Measurements from ENCODE around the gene AK4. TPM values are rescaled to one million over a fixed set of nuclear protein-coding genes. Genes with fewer than 3 reads are reported as not detected.

The AK4 gene
- total RNA-seq, 1 experiment from 2014 or later = 17.6 TPM

DNA sequence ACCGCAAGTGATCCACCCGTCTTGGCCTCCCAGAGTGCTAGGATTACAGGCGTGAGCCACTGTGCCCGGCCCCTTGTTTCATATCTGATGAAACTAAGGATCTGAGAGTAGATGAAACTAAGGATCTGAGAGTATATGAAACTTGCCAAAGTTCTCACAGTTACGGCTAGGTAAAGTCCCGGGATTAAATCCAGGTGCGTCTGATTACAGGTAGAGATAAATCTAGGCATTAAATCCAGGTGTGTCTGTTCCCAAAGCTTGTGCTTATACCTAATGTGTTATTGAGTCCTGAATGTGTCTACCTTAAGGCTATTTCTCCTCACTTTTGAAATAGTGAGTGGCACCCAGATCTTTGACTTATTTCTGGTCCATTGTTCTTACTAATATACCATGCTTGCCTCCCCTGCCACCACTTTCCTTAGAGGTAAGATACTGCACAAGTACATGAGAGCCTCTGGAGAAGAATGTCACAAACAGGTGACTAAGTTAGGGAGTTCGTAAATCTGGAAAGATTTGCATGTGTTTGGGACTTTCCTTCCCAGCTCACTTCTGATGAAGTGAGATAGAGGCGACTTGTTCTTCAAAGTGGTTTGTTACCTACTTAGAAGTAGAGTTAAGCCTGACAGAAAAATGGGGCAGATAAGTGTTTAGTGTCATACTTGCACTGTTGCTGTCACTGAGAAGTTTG is 66.5 kb downstream of the AK4 start:
- CTCF ChIA-PET = no interaction called here
- TF ChIP-seq EZH2 (IDR thresholded peaks at IDR 0.05; ENCODE audit: low read depth) = no peak
- TF ChIP-seq, protein P1, sequence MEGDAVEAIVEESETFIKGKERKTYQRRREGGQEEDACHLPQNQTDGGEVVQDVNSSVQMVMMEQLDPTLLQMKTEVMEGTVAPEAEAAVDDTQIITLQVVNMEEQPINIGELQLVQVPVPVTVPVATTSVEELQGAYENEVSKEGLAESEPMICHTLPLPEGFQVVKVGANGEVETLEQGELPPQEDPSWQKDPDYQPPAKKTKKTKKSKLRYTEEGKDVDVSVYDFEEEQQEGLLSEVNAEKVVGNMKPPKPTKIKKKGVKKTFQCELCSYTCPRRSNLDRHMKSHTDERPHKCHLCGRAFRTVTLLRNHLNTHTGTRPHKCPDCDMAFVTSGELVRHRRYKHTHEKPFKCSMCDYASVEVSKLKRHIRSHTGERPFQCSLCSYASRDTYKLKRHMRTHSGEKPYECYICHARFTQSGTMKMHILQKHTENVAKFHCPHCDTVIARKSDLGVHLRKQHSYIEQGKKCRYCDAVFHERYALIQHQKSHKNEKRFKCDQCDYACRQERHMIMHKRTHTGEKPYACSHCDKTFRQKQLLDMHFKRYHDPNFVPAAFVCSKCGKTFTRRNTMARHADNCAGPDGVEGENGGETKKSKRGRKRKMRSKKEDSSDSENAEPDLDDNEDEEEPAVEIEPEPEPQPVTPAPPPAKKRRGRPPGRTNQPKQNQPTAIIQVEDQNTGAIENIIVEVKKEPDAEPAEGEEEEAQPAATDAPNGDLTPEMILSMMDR (conservative IDR thresholded peaks at IDR 0.05) = no peak
- DNase-seq = no peak
- Histone ChIP-seq H3K4me1 (replicated peaks; ENCODE audit: insufficient read depth) (no peaks in the 10 kb centered on the region), H3K27ac (no peak overlapping the region), H3K4me3 (no peak overlapping the region), H3K9me3 (ENCODE audit: insufficient read depth, low read depth) (no peaks in the 10 kb centered on the region), H3K79me2 (ENCODE audit: low read depth) (no peaks in the 10 kb centered on the region), H3K27me3 (ENCODE audit: insufficient read depth, low read depth) (no peaks in the 10 kb centered on the region), H3K9me2 (ENCODE audit: insufficient read depth) (no peaks in the 10 kb centered on the region; the same call in 1 of the 2 replicates), H3K4me2 (no peak overlapping the region), H4K20me1 (ENCODE audit: insufficient read depth) (no peaks in the 10 kb centered on the region), H2AFZ (no peak overlapping the region), H3F3A (ENCODE audit: insufficient read depth, low read depth) (no peaks in the 10 kb centered on the region), H3K36me3 (ENCODE audit: low read depth) (no peaks in the 10 kb centered on the region)
- intact Hi-C loops (cut with micrococcal nuclease; ENCODE audit: unreplicated experiment) = loop anchor here (1.0 to 10.0 kb wide), 3 partner anchors 473 to 1030 kb away; no protein-coding TSS in a partner anchor
- POLR2A ChIA-PET (ENCODE audit: unreplicated experiment) = no interaction called here
- BruUV-seq (replicated peaks) = no TSS peak

DNA sequence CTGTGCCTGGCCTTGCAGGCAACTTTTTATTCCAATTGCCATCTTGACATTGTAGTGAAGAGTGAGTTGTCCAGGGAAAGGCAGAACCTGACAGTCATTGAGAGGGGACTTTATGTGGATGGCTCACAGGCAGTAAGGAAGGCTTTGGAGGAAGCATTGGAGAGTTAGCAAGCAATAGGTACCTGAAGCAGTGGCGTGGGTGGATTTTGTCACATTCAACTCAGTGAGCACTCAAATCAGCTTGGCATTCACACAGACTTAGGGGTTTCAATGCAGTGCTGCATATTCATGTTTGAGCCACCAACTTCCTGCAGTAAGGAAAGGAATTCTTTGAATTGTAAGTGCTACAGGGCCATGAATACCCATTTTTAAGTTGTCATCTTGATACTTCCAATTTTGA is 69.0 kb downstream of the AK4 start:
- no peak overlapping the region for H3K27ac ChIP-seq
- no peak for DNase-seq
- H4K20me1 ChIP-seq (ENCODE audit: insufficient read depth) = no peaks in the 10 kb centered on the region
- POLR2A ChIA-PET (ENCODE audit: unreplicated experiment) = no interaction called here
- no peak overlapping the region for H2AFZ ChIP-seq
- no TSS peak for BruUV-seq (replicated peaks)
- no peaks in the 10 kb centered on the region for H3K79me2 ChIP-seq (ENCODE audit: low read depth)
- no peaks in the 10 kb centered on the region; the same call in 1 of the 2 replicates for H3K9me2 ChIP-seq (ENCODE audit: insufficient read depth)
- 0 out of 2 replicates have a peak, but pooled peaks cover 3% of the 10 kb centered on the region for H3K36me3 ChIP-seq (ENCODE audit: low read depth)
- CTCF ChIA-PET = no interaction called here
- no peaks in the 10 kb centered on the region for H3K27me3 ChIP-seq (ENCODE audit: insufficient read depth, low read depth)
- H3K4me2 ChIP-seq = no peak overlapping the region
- intact Hi-C loops (cut with micrococcal nuclease; ENCODE audit: unreplicated experiment) = loop anchor here (10.0 kb wide), 2 partner anchors 728 to 1028 kb away; no protein-coding TSS in a partner anchor
- H3F3A ChIP-seq (ENCODE audit: insufficient read depth, low read depth) = no peaks in the 10 kb centered on the region
- no peaks in the 10 kb centered on the region for H3K4me1 ChIP-seq (replicated peaks; ENCODE audit: insufficient read depth)
- TF ChIP-seq, protein P1 (conservative IDR thresholded peaks at IDR 0.05) = no peak
- no peak for TF ChIP-seq EZH2 (IDR thresholded peaks at IDR 0.05; ENCODE audit: low read depth)
- H3K4me3 ChIP-seq = no peak overlapping the region
- no peaks in the 10 kb centered on the region for H3K9me3 ChIP-seq (ENCODE audit: insufficient read depth, low read depth)

DNA sequence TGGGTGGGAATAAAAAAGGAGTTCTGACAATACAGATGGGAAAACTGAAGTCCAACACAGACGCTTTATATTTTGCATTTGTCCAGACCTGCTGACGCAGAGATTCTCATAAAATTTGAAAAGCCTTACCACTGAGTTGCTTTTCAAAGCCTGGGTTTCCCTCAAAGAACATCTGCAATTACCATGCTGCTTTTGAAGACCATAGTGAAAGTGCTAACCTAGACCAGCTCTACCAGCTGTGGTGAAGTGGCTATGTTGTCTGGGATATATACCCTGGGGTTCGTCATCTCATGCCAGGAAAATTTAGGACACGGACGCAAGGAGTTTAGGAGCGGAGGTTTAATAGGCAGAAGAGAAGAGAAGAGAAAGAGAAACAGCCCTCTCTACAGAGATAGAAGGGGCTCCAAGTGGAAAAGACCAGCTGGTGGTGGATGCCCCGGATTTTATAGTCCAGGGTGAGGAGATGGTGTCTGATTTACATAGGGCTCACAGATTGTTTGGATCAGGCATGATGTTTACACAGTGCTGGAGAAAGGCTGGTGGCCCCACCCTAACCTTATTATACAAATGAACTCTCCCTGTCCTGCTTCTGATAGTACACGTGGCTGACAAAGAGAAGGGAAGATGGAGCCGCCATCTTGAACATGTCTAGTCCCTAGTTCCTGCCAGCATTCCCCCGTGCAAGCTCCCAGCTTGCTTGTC is 73.8 kb downstream of the AK4 start:
- Histone ChIP-seq H3K4me1 (replicated peaks; ENCODE audit: insufficient read depth) (no peaks in the 10 kb centered on the region), H3K4me3 (no peak overlapping the region), H3K27ac (no peak overlapping the region), H3K4me2 (no peak overlapping the region), H3F3A (ENCODE audit: insufficient read depth, low read depth) (no peaks in the 10 kb centered on the region), H2AFZ (no peak overlapping the region), H3K27me3 (ENCODE audit: insufficient read depth, low read depth) (no peaks in the 10 kb centered on the region), H4K20me1 (ENCODE audit: insufficient read depth) (no peaks in the 10 kb centered on the region), H3K79me2 (ENCODE audit: low read depth) (no peaks in the 10 kb centered on the region), H3K9me2 (ENCODE audit: insufficient read depth) (no peaks in the 10 kb centered on the region; the same call in 1 of the 2 replicates), H3K36me3 (ENCODE audit: low read depth) (0 out of 2 replicates have a peak, but pooled peaks cover 3% of the 10 kb centered on the region), H3K9me3 (ENCODE audit: insufficient read depth, low read depth) (no peaks in the 10 kb centered on the region)
- POLR2A ChIA-PET (ENCODE audit: unreplicated experiment) = no interaction called here
- CTCF ChIA-PET = no interaction called here
- BruUV-seq (replicated peaks) = no TSS peak
- intact Hi-C loops (cut with micrococcal nuclease; ENCODE audit: unreplicated experiment) = no loop called here
- TF ChIP-seq, protein P1 (conservative IDR thresholded peaks at IDR 0.05) = no peak
- no peak for TF ChIP-seq EZH2 (IDR thresholded peaks at IDR 0.05; ENCODE audit: low read depth)
- DNase-seq = no peak

Data from PC-9 (cell line).